Neural cell (in vitro differentiated cells): ENCODE results near the gene MOBP. TPM values are rescaled to one million over a fixed set of nuclear protein-coding genes. Genes with fewer than 3 reads are reported as not detected.

Experiments
- H2AFZ ChIP-seq: fragments of 200-600, 300-800 bp; sonication (generic), shearing (Covaris generic); 2 replicates; pipeline ENCODE4 v1.6.0; 2014; ENCODE audit warnings: low read depth, mild to moderate bottlenecking, antibody characterized with exemption, low read length, moderate library complexity
- H3F3A ChIP-seq: fragments of 200-600 bp; shearing (Covaris generic); 2 replicates; pipeline ENCODE4 v1.6.1; 2016; ENCODE audit warnings: mild to moderate bottlenecking, moderate library complexity, mixed read lengths, antibody characterized with exemption, low read length; ENCODE audit not compliant: insufficient read depth, poor library complexity, severe bottlenecking
- H3K27ac ChIP-seq: fragments of 200-600, 300-800 bp; sonication (generic), shearing (Covaris generic); 2 replicates; pipeline ENCODE4 v1.5.1; 2014; ENCODE audit warnings: mild to moderate bottlenecking, low read length, moderate library complexity
- H3K27me3 ChIP-seq: fragments of 300-800, 200-600 bp; sonication (generic), shearing (Covaris generic); 2 replicates; pipeline ENCODE4 v1.6.0; 2014; ENCODE audit warnings: mild to moderate bottlenecking, low read depth, low read length, moderate library complexity; ENCODE audit not compliant: insufficient read depth
- H3K36me3 ChIP-seq: fragments of 300-800, 200-600 bp; sonication (generic), shearing (Covaris generic); 2 replicates; pipeline ENCODE4 v1.5.1; 2014; ENCODE audit warnings: mild to moderate bottlenecking, antibody characterized with exemption, low read length, moderate library complexity; ENCODE audit not compliant: insufficient read depth
- H3K4me2 ChIP-seq: fragments of 300-800, 200-600 bp; sonication (generic), shearing (Covaris generic); 2 replicates; pipeline ENCODE4 v1.6.0; 2014; ENCODE audit warnings: mild to moderate bottlenecking, low read length
- H3K4me3 ChIP-seq: fragments of 300-800, 200-600 bp; sonication (generic), shearing (Covaris generic); 2 replicates; pipeline ENCODE4 v1.5.1; 2014; ENCODE audit warnings: mild to moderate bottlenecking, low read length, moderate library complexity
- H3K79me2 ChIP-seq: fragments of 200-600 bp; shearing (Covaris generic); replicated peaks from 2 replicates; pipeline ENCODE4 v1.6.0; 2014; ENCODE audit warnings: mild to moderate bottlenecking, low read length, moderate library complexity; ENCODE audit not compliant: insufficient read depth
- H3K9ac ChIP-seq: fragments of 300-800, 200-600 bp; sonication (generic), shearing (Covaris generic); 2 replicates; pipeline ENCODE4 v1.6.1; 2016; ENCODE audit warnings: mild to moderate bottlenecking, low read length, mixed read lengths
- H3K9me2 ChIP-seq: fragments of 200-600 bp; shearing (Covaris generic); 2 replicates; pipeline ENCODE4 v1.6.1; 2016; ENCODE audit warnings: mild to moderate bottlenecking, low read length, mixed read lengths; ENCODE audit not compliant: insufficient read depth
- H3K9me3 ChIP-seq: fragments of 200-600, 300-800 bp; sonication (generic), shearing (Covaris generic); 2 replicates; pipeline ENCODE4 v1.6.1; 2016; ENCODE audit warnings: mild to moderate bottlenecking, mixed run types, low read length, moderate library complexity, mixed read lengths
- H4K20me1 ChIP-seq: fragments of 200-600 bp; shearing (Covaris generic); 2 replicates; pipeline ENCODE4 v1.6.1; 2016; ENCODE audit warnings: mild to moderate bottlenecking, mixed run types; ENCODE audit not compliant: insufficient read depth
- EP300 ChIP-seq: fragments of 450-650 bp; conservative IDR thresholded peaks from 2 replicates; pipeline ENCODE4 v1.6.1; 2014; ENCODE audit warnings: antibody characterized with exemption, mild to moderate bottlenecking, moderate library complexity; ENCODE audit not compliant: poor library complexity, severe bottlenecking
- EZH2 ChIP-seq: fragments of 200-600, 300-800 bp; shearing (Covaris generic), sonication (generic); IDR thresholded peaks from 2 replicates; pipeline ENCODE4 v1.6.1; 2014; ENCODE audit warnings: antibody characterized with exemption, low read length, borderline replicate concordance, mild to moderate bottlenecking; ENCODE audit not compliant: insufficient read depth, poor library complexity, severe bottlenecking
- MXI1 ChIP-seq: fragments of 450-650 bp; conservative IDR thresholded peaks from 2 replicates; pipeline ENCODE4 v1.6.1; 2014; ENCODE audit warnings: antibody characterized with exemption, mild to moderate bottlenecking; ENCODE audit not compliant: poor library complexity, severe bottlenecking
- POLR2AphosphoS5 ChIP-seq: IDR thresholded peaks from 2 replicates; pipeline ENCODE4 v1.6.1; 2012
- RAD21 ChIP-seq: fragments of 450-650 bp; conservative IDR thresholded peaks from 2 replicates; pipeline ENCODE4 v1.6.1; 2014; ENCODE audit warnings: antibody characterized with exemption, mild to moderate bottlenecking, moderate library complexity
- REST ChIP-seq: IDR thresholded peaks from 2 replicates; pipeline ENCODE4 v1.6.1; 2012; ENCODE audit warnings: borderline replicate concordance
- SMC3 ChIP-seq: fragments of 450-650 bp; conservative IDR thresholded peaks from 2 replicates; pipeline ENCODE4 v1.6.1; 2014; ENCODE audit warnings: antibody characterized with exemption, mild to moderate bottlenecking, moderate library complexity; ENCODE audit not compliant: poor library complexity
- TAF1 ChIP-seq: IDR thresholded peaks from 2 replicates; pipeline ENCODE4 v1.6.1; 2012; ENCODE audit warnings: low read depth
- polyA plus RNA-seq: library from polyadenylated mRNA; depleted of rRNA; stranded (reverse); fragments of >200 nt; gene quantifications from 2 replicates; pipeline ENCODE4 v1.2.3, GENCODE V29; 2014
- TF ChIP-seq, protein P1 (sequence below): fragments of 450-650 bp; IDR thresholded peaks from 2 replicates; pipeline ENCODE4 v1.5.1; 2014; ENCODE audit warnings: antibody characterized with exemption, mild to moderate bottlenecking, moderate library complexity; ENCODE audit not compliant: poor library complexity, severe bottlenecking

Gene MOBP
- polyA plus RNA-seq, 1 donor from 2014 or later: not detected

- no peaks in the 10 kb centered on the region for H3K27me3 ChIP-seq
- TF ChIP-seq EZH2 (no peak), EP300 (no peak), RAD21 (no peak), MXI1 (no peak), REST (no peak), TAF1 (no peak), SMC3 (no peak), POLR2AphosphoS5 (no peak)
- TF ChIP-seq, protein P1, sequence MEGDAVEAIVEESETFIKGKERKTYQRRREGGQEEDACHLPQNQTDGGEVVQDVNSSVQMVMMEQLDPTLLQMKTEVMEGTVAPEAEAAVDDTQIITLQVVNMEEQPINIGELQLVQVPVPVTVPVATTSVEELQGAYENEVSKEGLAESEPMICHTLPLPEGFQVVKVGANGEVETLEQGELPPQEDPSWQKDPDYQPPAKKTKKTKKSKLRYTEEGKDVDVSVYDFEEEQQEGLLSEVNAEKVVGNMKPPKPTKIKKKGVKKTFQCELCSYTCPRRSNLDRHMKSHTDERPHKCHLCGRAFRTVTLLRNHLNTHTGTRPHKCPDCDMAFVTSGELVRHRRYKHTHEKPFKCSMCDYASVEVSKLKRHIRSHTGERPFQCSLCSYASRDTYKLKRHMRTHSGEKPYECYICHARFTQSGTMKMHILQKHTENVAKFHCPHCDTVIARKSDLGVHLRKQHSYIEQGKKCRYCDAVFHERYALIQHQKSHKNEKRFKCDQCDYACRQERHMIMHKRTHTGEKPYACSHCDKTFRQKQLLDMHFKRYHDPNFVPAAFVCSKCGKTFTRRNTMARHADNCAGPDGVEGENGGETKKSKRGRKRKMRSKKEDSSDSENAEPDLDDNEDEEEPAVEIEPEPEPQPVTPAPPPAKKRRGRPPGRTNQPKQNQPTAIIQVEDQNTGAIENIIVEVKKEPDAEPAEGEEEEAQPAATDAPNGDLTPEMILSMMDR: no peak
- no peak overlapping the region for H3K27ac ChIP-seq
- H3K79me2 ChIP-seq: no peaks in the 10 kb centered on the region
- no peaks in the 10 kb centered on the region for H3F3A ChIP-seq
- no peak overlapping the region for H2AFZ ChIP-seq
- no peaks in the 10 kb centered on the region for H3K36me3 ChIP-seq
- H3K9me2 ChIP-seq: no peaks in the 10 kb centered on the region
- H3K9me3 ChIP-seq: no peaks in the 10 kb centered on the region
- no peak overlapping the region for H3K4me3 ChIP-seq
- H4K20me1 ChIP-seq: no peaks in the 10 kb centered on the region
- no peak overlapping the region for H3K9ac ChIP-seq
- no peak overlapping the region for H3K4me2 ChIP-seq
Observed at GRCh38 chr3:39463269-39463668, 4.2 kb upstream of the MOBP start.

DNA sequence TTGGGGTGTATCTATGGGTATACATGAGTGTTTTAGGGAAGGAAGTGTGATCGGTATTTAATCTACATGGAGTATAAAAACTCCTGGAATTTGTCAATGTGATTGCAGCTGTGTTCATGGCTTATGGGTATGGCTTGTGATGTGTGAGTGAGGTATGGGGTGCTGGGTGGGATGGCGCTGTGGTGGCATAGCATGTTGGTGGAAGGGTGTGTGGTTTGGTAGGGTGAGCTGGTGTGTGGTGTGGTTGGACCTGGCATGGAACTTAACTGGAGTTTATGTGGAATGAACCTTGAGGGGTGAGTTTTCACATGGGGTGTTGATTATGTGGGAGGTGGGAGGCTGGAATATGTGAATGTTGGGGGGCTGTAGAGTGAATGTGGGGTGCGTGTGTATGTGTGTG, 492 bp upstream of the MOBP start:
- Histone ChIP-seq H3K27me3 (no peaks in the 10 kb centered on the region), H3K4me3 (no peak overlapping the region), H3K9me2 (no peaks in the 10 kb centered on the region), H3K36me3 (no peaks in the 10 kb centered on the region), H4K20me1 (no peaks in the 10 kb centered on the region), H3K4me2 (no peak overlapping the region), H3F3A (no peaks in the 10 kb centered on the region), H2AFZ (no peak overlapping the region), H3K79me2 (no peaks in the 10 kb centered on the region), H3K9ac (no peak overlapping the region), H3K27ac (no peak overlapping the region), H3K9me3 (no peaks in the 10 kb centered on the region)
- TF ChIP-seq EZH2: no peak
- no peak for TF ChIP-seq TAF1
- TF ChIP-seq POLR2AphosphoS5: no peak
- no peak for TF ChIP-seq MXI1

DNA sequence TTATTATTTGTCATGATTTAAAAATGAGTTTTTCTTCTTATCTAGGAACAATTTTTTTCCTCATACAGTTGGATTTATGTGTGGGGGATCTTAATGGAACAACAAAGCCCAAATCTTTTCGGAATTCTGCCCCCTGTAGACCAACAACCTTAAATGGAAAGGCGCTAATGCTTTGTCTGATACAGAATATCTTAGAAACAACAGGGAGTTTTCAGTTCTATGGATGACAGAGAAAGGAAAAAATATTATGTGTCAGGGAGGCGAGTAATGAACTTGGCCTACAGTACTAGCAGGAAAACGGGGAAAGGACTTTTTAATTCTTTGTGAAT, 592 bp downstream of the MOBP start:
- Histone ChIP-seq H3K9me3 (no peaks in the 10 kb centered on the region), H3K79me2 (no peaks in the 10 kb centered on the region), H2AFZ (no peak overlapping the region), H3K4me3 (no peak overlapping the region), H3K27me3 (no peaks in the 10 kb centered on the region), H3F3A (no peaks in the 10 kb centered on the region), H3K36me3 (no peaks in the 10 kb centered on the region), H4K20me1 (no peaks in the 10 kb centered on the region), H3K9ac (no peak overlapping the region), H3K27ac (no peak overlapping the region), H3K9me2 (no peaks in the 10 kb centered on the region), H3K4me2 (no peak overlapping the region)
- TF ChIP-seq EZH2 (no peak), MXI1 (no peak), RAD21 (no peak), EP300 (no peak), REST (no peak), TAF1 (no peak), POLR2AphosphoS5 (no peak), SMC3 (no peak)
- TF ChIP-seq, protein P1: no peak
